Astrocyte (in vitro differentiated cells and primary cell): ENCODE results near the gene APBB2.

Experiments used
- EZH2 ChIP-seq: IDR thresholded peaks from 2 replicates; pipeline ENCODE4 v1.6.1; 2012; ENCODE audit warnings: mild to moderate bottlenecking, low read length, inconsistent platforms; ENCODE audit not compliant: insufficient read depth
- TF ChIP-seq, protein P1 (sequence below): IDR thresholded peaks from 2 replicates; pipeline ENCODE4 v1.5.1; 2011; ENCODE audit warnings: low read depth, mild to moderate bottlenecking, inconsistent platforms, low read length, moderate library complexity; ENCODE audit not compliant: insufficient read depth

DNA sequence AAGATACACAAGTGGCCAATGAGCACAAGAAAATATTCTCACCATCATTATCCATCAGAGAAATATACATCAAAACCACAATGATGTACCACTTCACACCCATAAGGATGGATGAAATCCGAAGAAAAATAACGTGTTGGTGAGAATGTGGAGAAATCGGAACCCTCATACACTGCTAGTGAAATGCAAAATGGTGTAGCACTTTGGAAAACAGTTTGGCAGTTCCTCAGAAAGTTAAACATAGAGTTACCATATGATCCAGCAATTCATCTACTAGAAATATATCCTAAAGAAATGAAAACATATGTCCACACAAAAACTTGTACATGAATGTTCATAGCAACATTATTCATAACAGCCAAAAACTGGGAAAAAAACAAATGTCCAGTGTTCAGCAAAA, 18.5 kb upstream of the APBB2 start:
- no peak for TF ChIP-seq EZH2
- TF ChIP-seq, protein P1, sequence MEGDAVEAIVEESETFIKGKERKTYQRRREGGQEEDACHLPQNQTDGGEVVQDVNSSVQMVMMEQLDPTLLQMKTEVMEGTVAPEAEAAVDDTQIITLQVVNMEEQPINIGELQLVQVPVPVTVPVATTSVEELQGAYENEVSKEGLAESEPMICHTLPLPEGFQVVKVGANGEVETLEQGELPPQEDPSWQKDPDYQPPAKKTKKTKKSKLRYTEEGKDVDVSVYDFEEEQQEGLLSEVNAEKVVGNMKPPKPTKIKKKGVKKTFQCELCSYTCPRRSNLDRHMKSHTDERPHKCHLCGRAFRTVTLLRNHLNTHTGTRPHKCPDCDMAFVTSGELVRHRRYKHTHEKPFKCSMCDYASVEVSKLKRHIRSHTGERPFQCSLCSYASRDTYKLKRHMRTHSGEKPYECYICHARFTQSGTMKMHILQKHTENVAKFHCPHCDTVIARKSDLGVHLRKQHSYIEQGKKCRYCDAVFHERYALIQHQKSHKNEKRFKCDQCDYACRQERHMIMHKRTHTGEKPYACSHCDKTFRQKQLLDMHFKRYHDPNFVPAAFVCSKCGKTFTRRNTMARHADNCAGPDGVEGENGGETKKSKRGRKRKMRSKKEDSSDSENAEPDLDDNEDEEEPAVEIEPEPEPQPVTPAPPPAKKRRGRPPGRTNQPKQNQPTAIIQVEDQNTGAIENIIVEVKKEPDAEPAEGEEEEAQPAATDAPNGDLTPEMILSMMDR, result no peak
